Measurements from ENCODE around the gene ADGRG2. TPM values are rescaled to one million over a fixed set of nuclear protein-coding genes. Genes with fewer than 3 reads are reported as not detected.

ADGRG2 gene
- total RNA-seq, 2 donors from 2014 or later = 5.9 to 9.4 TPM

- TF ChIP-seq, protein P1, sequence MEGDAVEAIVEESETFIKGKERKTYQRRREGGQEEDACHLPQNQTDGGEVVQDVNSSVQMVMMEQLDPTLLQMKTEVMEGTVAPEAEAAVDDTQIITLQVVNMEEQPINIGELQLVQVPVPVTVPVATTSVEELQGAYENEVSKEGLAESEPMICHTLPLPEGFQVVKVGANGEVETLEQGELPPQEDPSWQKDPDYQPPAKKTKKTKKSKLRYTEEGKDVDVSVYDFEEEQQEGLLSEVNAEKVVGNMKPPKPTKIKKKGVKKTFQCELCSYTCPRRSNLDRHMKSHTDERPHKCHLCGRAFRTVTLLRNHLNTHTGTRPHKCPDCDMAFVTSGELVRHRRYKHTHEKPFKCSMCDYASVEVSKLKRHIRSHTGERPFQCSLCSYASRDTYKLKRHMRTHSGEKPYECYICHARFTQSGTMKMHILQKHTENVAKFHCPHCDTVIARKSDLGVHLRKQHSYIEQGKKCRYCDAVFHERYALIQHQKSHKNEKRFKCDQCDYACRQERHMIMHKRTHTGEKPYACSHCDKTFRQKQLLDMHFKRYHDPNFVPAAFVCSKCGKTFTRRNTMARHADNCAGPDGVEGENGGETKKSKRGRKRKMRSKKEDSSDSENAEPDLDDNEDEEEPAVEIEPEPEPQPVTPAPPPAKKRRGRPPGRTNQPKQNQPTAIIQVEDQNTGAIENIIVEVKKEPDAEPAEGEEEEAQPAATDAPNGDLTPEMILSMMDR (conservative IDR thresholded peaks at IDR 0.05) = no peak
- Mint-ChIP-seq H3K27me3 (ENCODE audit: insufficient read depth) (no peaks in the 10 kb centered on the region), H3K36me3 (ENCODE audit: low read depth) (peaks cover 12% of the 10 kb centered on the region), H3K9me3 (peaks cover 76% of the 10 kb centered on the region), H3K4me3 (no peak overlapping the region), H3K27ac (no peak overlapping the region), H3K4me1 (peaks cover 2% of the 10 kb centered on the region)
- H3K27me3 ChIP-seq (ENCODE audit: control insufficient read depth, insufficient read depth, low read length, poor library complexity, severe bottlenecking) = no peaks in the 10 kb centered on the region
- peaks cover 12% of the 10 kb centered on the region for H3K9me3 ChIP-seq (ENCODE audit: control insufficient read depth, low read length)
- H3K9ac ChIP-seq (ENCODE audit: extremely low read depth, low read length, poor library complexity, severe bottlenecking) = no peak overlapping the region
- no peak overlapping the region for H3K27ac ChIP-seq (ENCODE audit: low read depth, low read length)
- no peaks in the 10 kb centered on the region for H3K36me3 ChIP-seq (ENCODE audit: control insufficient read depth, insufficient read depth, low read length)
- H3K4me3 ChIP-seq (ENCODE audit: low read length) = no peak overlapping the region
- DNase-seq = no peak
- WGBS, 2 experiments (ENCODE audit: insufficient coverage in 1 of 2, insufficient read length in 1 of 2) = 94% methylated on average over 8 of the region's 12 CpGs; no CpG with 5 or more reads in 1 of the 2 experiments
- H3K4me1 ChIP-seq (ENCODE audit: control insufficient read depth, insufficient read depth, low read length) = no peaks in the 10 kb centered on the region
Observed at GRCh38 chrX:19094654-19095053, 27.6 kb downstream of the ADGRG2 start.

DNA sequence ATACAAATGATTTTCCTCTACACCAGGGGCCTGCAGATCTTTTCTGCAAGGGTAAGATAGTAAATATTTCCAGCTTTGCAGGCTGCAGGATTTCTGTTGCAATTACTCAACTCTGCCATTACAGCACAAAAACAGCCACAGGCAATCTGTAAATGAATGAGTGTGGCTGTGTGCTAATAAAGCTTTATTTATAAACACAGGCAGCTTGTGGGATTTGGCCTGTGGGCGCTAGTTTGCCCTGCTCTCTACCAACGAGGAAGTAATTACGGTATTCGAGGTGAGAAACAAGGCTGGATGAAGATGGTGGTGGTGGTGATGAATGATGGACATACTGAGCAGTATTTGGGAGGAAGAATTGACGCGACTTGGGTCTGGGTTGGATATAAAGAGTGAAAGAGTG lies 30.7 kb downstream of the ADGRG2 start:
- Mint-ChIP-seq H3K4me3 (no peak overlapping the region), H3K27me3 (ENCODE audit: insufficient read depth) (no peaks in the 10 kb centered on the region), H3K9me3 (peaks cover 83% of the 10 kb centered on the region), H3K36me3 (ENCODE audit: low read depth) (peaks cover 12% of the 10 kb centered on the region), H3K27ac (no peak overlapping the region), H3K4me1 (no peaks in the 10 kb centered on the region)
- 98% methylated on average over 6 of the region's 6 CpGs; no CpG with 5 or more reads in 1 of the 2 experiments for WGBS, 2 experiments (ENCODE audit: insufficient coverage in 1 of 2, insufficient read length in 1 of 2)
- H3K9ac ChIP-seq (ENCODE audit: extremely low read depth, low read length, poor library complexity, severe bottlenecking) = no peak overlapping the region
- H3K36me3 ChIP-seq (ENCODE audit: control insufficient read depth, insufficient read depth, low read length) = no peaks in the 10 kb centered on the region
- no peak overlapping the region for H3K4me3 ChIP-seq (ENCODE audit: low read length)
- no peaks in the 10 kb centered on the region for H3K27me3 ChIP-seq (ENCODE audit: control insufficient read depth, insufficient read depth, low read length, poor library complexity, severe bottlenecking)
- no peak overlapping the region for H3K27ac ChIP-seq (ENCODE audit: low read depth, low read length)
- peaks cover 16% of the 10 kb centered on the region for H3K9me3 ChIP-seq (ENCODE audit: control insufficient read depth, low read length)
- no peaks in the 10 kb centered on the region for H3K4me1 ChIP-seq (ENCODE audit: control insufficient read depth, insufficient read depth, low read length)
- DNase-seq = no peak
- TF ChIP-seq, protein P1 (conservative IDR thresholded peaks at IDR 0.05) = no peak

- no peaks in the 10 kb centered on the region for H3K4me1 Mint-ChIP-seq
Observed at GRCh38 chrX:19089555-19090040, 32.7 kb downstream of the ADGRG2 start.

More at GRCh38 chrX:19089555-19090040, 32.7 kb downstream of the ADGRG2 start:
- peaks cover 80% of the 10 kb centered on the region for H3K9me3 Mint-ChIP-seq
- Histone ChIP-seq H3K27me3 (ENCODE audit: control insufficient read depth, insufficient read depth, low read length, poor library complexity, severe bottlenecking) (no peaks in the 10 kb centered on the region), H3K36me3 (ENCODE audit: control insufficient read depth, insufficient read depth, low read length) (no peaks in the 10 kb centered on the region), H3K27ac (ENCODE audit: low read depth, low read length) (no peak overlapping the region), H3K9ac (ENCODE audit: extremely low read depth, low read length, poor library complexity, severe bottlenecking) (no peak overlapping the region), H3K9me3 (ENCODE audit: control insufficient read depth, low read length) (peaks cover 16% of the 10 kb centered on the region), H3K4me3 (ENCODE audit: low read length) (no peak overlapping the region), H3K4me1 (ENCODE audit: control insufficient read depth, insufficient read depth, low read length) (no peaks in the 10 kb centered on the region)
- H3K36me3 Mint-ChIP-seq (ENCODE audit: low read depth) = peaks cover 12% of the 10 kb centered on the region
- 93 to 100% methylated on average over 2 of the region's 2 CpGs for WGBS, 2 experiments (ENCODE audit: insufficient coverage in 1 of 2, insufficient read length in 1 of 2)
- H3K27me3 Mint-ChIP-seq (ENCODE audit: insufficient read depth) = no peaks in the 10 kb centered on the region
- no peak for DNase-seq
- TF ChIP-seq, protein P1 (conservative IDR thresholded peaks at IDR 0.05) = no peak
- no peak overlapping the region for H3K27ac Mint-ChIP-seq
- H3K4me3 Mint-ChIP-seq = no peak overlapping the region

Measured in endodermal cell (in vitro differentiated cells).